Esophagus squamous epithelium (tissue), 5 donors: Measurements from ENCODE around the gene SMC1A. TPM values are rescaled to one million over a fixed set of nuclear protein-coding genes. Genes with fewer than 3 reads are reported as not detected.
"Not testable (repeated sequence)": the region's sequence is repeated elsewhere in the genome, so short reads cannot be mapped to it uniquely, and the experiment has no call there.

Source experiments
- DNase-seq: peaks from one replicate; lab custom pipeline; 2025; lab: John Stamatoyannopoulos, UW
- H3K27ac ChIP-seq, 4 donors: fragments of 200-600 bp; sonication (generic); one replicate each; pipeline ENCODE4 v1.5.1; 2016 to 2019; ENCODE audit warnings: mild to moderate bottlenecking in 1 of 4
- H3K27me3 ChIP-seq, 4 donors: fragments of 200-600 bp; sonication (generic); 1 replicate in 3 of 4; 2 replicates in 1 of 4; pipeline versions ENCODE4 v1.5.1 to v1.6.0; 2017 to 2021; ENCODE audit warnings: antibody characterized with exemption in 1 of 4
- H3K36me3 ChIP-seq, 3 donors: fragments of 200-600 bp; sonication (generic); one replicate each; pipeline ENCODE4 v1.5.1; 2016 to 2019
- H3K4me1 ChIP-seq, 3 donors: fragments of 200-600 bp; sonication (generic); one replicate each; pipeline ENCODE4 v1.5.1; 2017 to 2019
- H3K4me3 ChIP-seq, 4 donors: fragments of 200-600 bp; sonication (generic); 1 replicate in 3 of 4; 2 replicates in 1 of 4; pipeline ENCODE4 v1.5.1; 2016 to 2019; ENCODE audit warnings: mild to moderate bottlenecking in 2 of 4, moderate library complexity in 1 of 4
- H3K9me3 ChIP-seq, 3 donors: fragments of 200-600 bp; sonication (generic); one replicate each; pipeline ENCODE4 v1.5.1; 2016 to 2019
- CTCF ChIP-seq, 6 experiments: fragments of 450-650 bp in 4 of 6; fragments of 200-600 bp in 2 of 6; sonication (generic) in 2 of 6; IDR thresholded peaks; one replicate each; pipeline ENCODE4 v1.5.1; 2016 to 2019; ENCODE audit warnings: antibody characterized with exemption in 6 of 6, mild to moderate bottlenecking in 4 of 6, moderate library complexity in 4 of 6
- POLR2A ChIP-seq, 4 donors: fragments of 450-650 bp; IDR thresholded peaks; one replicate each; pipeline ENCODE4 v1.6.1; 2017; ENCODE audit warnings: antibody characterized with exemption in 4 of 4, mild to moderate bottlenecking in 4 of 4, moderate library complexity in 3 of 4
- WGBS, 2 donors: methylation state at CpG; one replicate each; pipeline ENCODE4 v1.1.5; 2018; 5-methylcytosine and 5-hydroxymethylcytosine counted together
- intact Hi-C: fragments of 100-400 bp; cut with DNase I; formaldehyde crosslinking; loops from one replicate; pipeline ENCODE4 v1.15.0; 2022
- total RNA-seq, 4 donors: library from RNA; depleted of rRNA; stranded (reverse); fragments of >200 nt; gene quantifications; one replicate each; pipeline ENCODE4 v1.1.0, GENCODE V29; 2016
- donor health status: DM: yes; HTN: yes; CAD: no.

SMC1A gene
- total RNA-seq, result 10 to 100 TPM; 24.4 to 35.4 (median 33.1) TPM

- no peaks in the 10 kb centered on the region for H3K27me3 ChIP-seq
- no peaks in the 10 kb centered on the region for H3K36me3 ChIP-seq
- H3K27ac ChIP-seq, result peak within 1 kb of the TSS; percentile 86 to 97 (median 95)
- WGBS, 2 donors, result 1 to 5% methylated on average over 9 to 19 of the region's 75 CpGs
- peak; percentile 83 for DNase-seq
- intact Hi-C loops, result no loop called here
- peaks cover 11 to 28% (median 15%) of the 10 kb centered on the region in 3 donors for H3K4me1 ChIP-seq
- no peaks in the 10 kb centered on the region for H3K9me3 ChIP-seq
- TF ChIP-seq POLR2A (IDR thresholded peaks at IDR 0.05) (peak in 2 of 4 donors; percentile 43 to 61), CTCF (IDR thresholded peaks at IDR 0.05) (peak in 1 of 6 experiments; percentile 13)
- peak within 1 kb of the TSS; percentile 56 to 92 (median 74) for H3K4me3 ChIP-seq
Measured at GRCh38 chrX:53422086-53422860, at the start of gene SMC1A. Gene SMC1A, minus strand, starts transcription at chrX:53422654. Its CDS starts 54 bp downstream, at chrX:53422600.

- no peaks in the 10 kb centered on the region for H3K27me3 ChIP-seq
- intact Hi-C loops, result no loop called here
- H3K36me3 ChIP-seq, result no peaks in the 10 kb centered on the region
- 44 to 83% methylated on average over 2 to 3 of the region's 3 CpGs for WGBS, 2 donors
- no peaks in the 10 kb centered on the region for H3K9me3 ChIP-seq
- no peaks in the 10 kb centered on the region for H3K4me1 ChIP-seq
- no peak overlapping the region for H3K4me3 ChIP-seq
- no peak for TF ChIP-seq CTCF (IDR thresholded peaks at IDR 0.05)
- no peak for TF ChIP-seq POLR2A (IDR thresholded peaks at IDR 0.05)
- DNase-seq, result no peak
- H3K27ac ChIP-seq, result no peak overlapping the region
Measured at GRCh38 chrX:53471346-53471745, 48.9 kb upstream of the SMC1A start.

- H3K36me3 ChIP-seq, intact Hi-C loops, H3K9me3 ChIP-seq, DNase-seq, H3K27ac ChIP-seq, H3K4me1 ChIP-seq, H3K4me3 ChIP-seq, H3K27me3 ChIP-seq: not testable (repeated sequence)
- WGBS, 2 donors, result 84 to 91% methylated on average over 3 of the region's 3 CpGs
Measured at GRCh38 chrX:53468659-53469058, 46.2 kb upstream of the SMC1A start.

- Histone ChIP-seq H3K27me3 (no peaks in the 10 kb centered on the region), H3K4me3 (no peak overlapping the region), H3K27ac (no peak overlapping the region), H3K36me3 (no peaks in the 10 kb centered on the region), H3K9me3 (no peaks in the 10 kb centered on the region), H3K4me1 (no peaks in the 10 kb centered on the region)
- 19 to 29% methylated on average over 5 of the region's 5 CpGs for WGBS, 2 donors
- TF ChIP-seq POLR2A (IDR thresholded peaks at IDR 0.05) (no peak), CTCF (IDR thresholded peaks at IDR 0.05) (no peak)
- intact Hi-C loops, result no loop called here
- DNase-seq, result no peak
Measured at GRCh38 chrX:53458082-53458481, 35.6 kb upstream of the SMC1A start.

- no peak overlapping the region for H3K4me3 ChIP-seq
- DNase-seq, result no peak
- H3K36me3 ChIP-seq, result no peaks in the 10 kb centered on the region
- H3K4me1 ChIP-seq, result no peaks in the 10 kb centered on the region
- intact Hi-C loops, result no loop called here
- 21 to 46% methylated on average over 3 of the region's 3 CpGs for WGBS, 2 donors
- no peaks in the 10 kb centered on the region for H3K9me3 ChIP-seq
- H3K27me3 ChIP-seq, result no peaks in the 10 kb centered on the region
- H3K27ac ChIP-seq, result no peak overlapping the region
- TF ChIP-seq CTCF (IDR thresholded peaks at IDR 0.05) (no peak), POLR2A (IDR thresholded peaks at IDR 0.05) (no peak)
Measured at GRCh38 chrX:53456254-53456653, 33.8 kb upstream of the SMC1A start.
